ENCODE data around the gene ACTC1. TPM values are rescaled to one million over a fixed set of nuclear protein-coding genes. Genes with fewer than 3 reads are reported as not detected.

Gene ACTC1
- total and polyA plus RNA-seq, 10 of the 15 experiments (the other 5 are each of a cell fraction or from before 2014, with no cell fraction given): 1.6 TPM; not detected in 9

- Histone ChIP-seq H2AFZ (ENCODE audit: control insufficient read depth, low read depth, low read length) (no peak overlapping the region), H4K20me1 (ENCODE audit: control insufficient read depth, insufficient read depth) (no peaks in the 10 kb centered on the region), H3K27me3 (replicated peaks in 1 of 2; ENCODE audit: control insufficient read depth in 2 of 2, insufficient read depth in 2 of 2, low read length in 1 of 2) (peaks cover 0 to 2% of the 10 kb centered on the region in 2 experiments; a peak in 2 of 4 replicates), H3K4me3 (no peak overlapping the region), H3K4me2 (ENCODE audit: control insufficient read depth, insufficient read depth) (no peak overlapping the region), H3K36me3 (ENCODE audit: control insufficient read depth in 2 of 2, insufficient read depth in 2 of 2, low read length in 1 of 2) (no peaks in the 10 kb centered on the region), H3K9ac (ENCODE audit: control insufficient read depth, insufficient read depth, low read length) (no peak overlapping the region), H3K27ac (ENCODE audit: control insufficient read depth, insufficient read depth) (no peak overlapping the region), H3K4me1 (ENCODE audit: control insufficient read depth, insufficient read depth, low read length) (no peaks in the 10 kb centered on the region), H3K9me3 (replicated peaks; ENCODE audit: control insufficient read depth, insufficient read depth, low read length) (no peaks in the 10 kb centered on the region), H3K79me2 (ENCODE audit: control insufficient read depth, insufficient read depth, low read length) (no peaks in the 10 kb centered on the region)
- no TSS peak for BruUV-seq (replicated peaks)
- DNase-seq (ENCODE audit: low read depth, low spot score) (no peak), FAIRE-seq (no peak), ATAC-seq (no peak)
- ChIA-PET RAD21 (ENCODE audit: unreplicated experiment) (no interaction called here), POLR2A (no interaction called here), CTCF (interaction anchor here (0.6 kb wide), 1 partner anchor 40 kb away, joined by 4 read pairs; no protein-coding TSS in a partner anchor), SMC1A (ENCODE audit: uncharacterized antibody, unreplicated experiment) (no interaction called here)
- no peak for TF ChIP-seq RAD21 (IDR thresholded peaks at IDR 0.05; ENCODE audit: insufficient read depth, low read depth, low read length)
- 14% methylated on average over 2 of the region's 2 CpGs for WGBS (ENCODE audit: insufficient coverage, insufficient replicate concordance, low lambda C conversion rate, missing lambda C conversion rate)
- intact Hi-C loops (cut with micrococcal nuclease; ENCODE audit: unreplicated experiment) (no loop called here), in situ Hi-C loops (cut with MboI) (no loop called here)
Observed at GRCh38 chr15:34786206-34786605, 9.1 kb downstream of the ACTC1 start.

- Histone ChIP-seq H2AFZ (ENCODE audit: control insufficient read depth, low read depth, low read length) (no peak overlapping the region), H3K9me3 (replicated peaks; ENCODE audit: control insufficient read depth, insufficient read depth, low read length) (no peaks in the 10 kb centered on the region), H3K27me3 (replicated peaks in 1 of 2; ENCODE audit: control insufficient read depth in 2 of 2, insufficient read depth in 2 of 2, low read length in 1 of 2) (peaks cover 0 to 2% of the 10 kb centered on the region in 2 experiments; a peak in 1 of 4 replicates), H3K79me2 (ENCODE audit: control insufficient read depth, insufficient read depth, low read length) (no peaks in the 10 kb centered on the region), H3K4me1 (ENCODE audit: control insufficient read depth, insufficient read depth, low read length) (no peaks in the 10 kb centered on the region), H3K4me3 (no peak overlapping the region), H3K9ac (ENCODE audit: control insufficient read depth, insufficient read depth, low read length) (no peak overlapping the region), H4K20me1 (ENCODE audit: control insufficient read depth, insufficient read depth) (no peaks in the 10 kb centered on the region), H3K27ac (ENCODE audit: control insufficient read depth, insufficient read depth) (no peak overlapping the region), H3K4me2 (ENCODE audit: control insufficient read depth, insufficient read depth) (no peak overlapping the region), H3K36me3 (ENCODE audit: control insufficient read depth in 2 of 2, insufficient read depth in 2 of 2, low read length in 1 of 2) (no peaks in the 10 kb centered on the region)
- no peak for FAIRE-seq
- ChIA-PET CTCF (no interaction called here), RAD21 (ENCODE audit: unreplicated experiment) (no interaction called here), SMC1A (ENCODE audit: uncharacterized antibody, unreplicated experiment) (no interaction called here), POLR2A (no interaction called here)
- no peak for ATAC-seq
- in situ Hi-C loops (cut with MboI): no loop called here
- BruUV-seq (replicated peaks): no TSS peak
- intact Hi-C loops (cut with micrococcal nuclease; ENCODE audit: unreplicated experiment): no loop called here
- DNase-seq (ENCODE audit: low read depth, low spot score): no peak
- TF ChIP-seq ESRRA (IDR thresholded peaks at IDR 0.05; ENCODE audit: low read length): no peak
- TF ChIP-seq ZBTB40 (IDR thresholded peaks at IDR 0.05; ENCODE audit: borderline replicate concordance): no peak
- TF ChIP-seq MTA3 (IDR thresholded peaks at IDR 0.05; ENCODE audit: borderline replicate concordance, low read length): no peak
- no peak for TF ChIP-seq SPI1 (IDR thresholded peaks at IDR 0.05; ENCODE audit: borderline replicate concordance, insufficient read depth, low read depth, low read length)
- no peak for TF ChIP-seq ZNF592 (IDR thresholded peaks at IDR 0.05)
- TF ChIP-seq LARP7 (IDR thresholded peaks at IDR 0.05): no peak
- no peak for TF ChIP-seq ZNF622 (IDR thresholded peaks at IDR 0.05)
- TF ChIP-seq, protein P1, sequence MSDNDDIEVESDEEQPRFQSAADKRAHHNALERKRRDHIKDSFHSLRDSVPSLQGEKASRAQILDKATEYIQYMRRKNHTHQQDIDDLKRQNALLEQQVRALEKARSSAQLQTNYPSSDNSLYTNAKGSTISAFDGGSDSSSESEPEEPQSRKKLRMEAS (IDR thresholded peaks at IDR 0.05; ENCODE audit: low read depth, low read length): no peak
- TF ChIP-seq SREBF2 (IDR thresholded peaks at IDR 0.05; ENCODE audit: low read length): no peak
- TF ChIP-seq EED (IDR thresholded peaks at IDR 0.05; ENCODE audit: low read depth): no peak
Observed at GRCh38 chr15:34783991-34784390, 11.4 kb downstream of the ACTC1 start.

All from GM12878 (cell line).